OCI-LY3 (cell line): ENCODE measurements around the gene ENTREP1.

Source experiments
- H2AFZ ChIP-seq: fragments of 200-600, 300-600 bp; shearing (Covaris generic); 2 replicates; pipeline ENCODE4 v1.6.0; 2014; ENCODE audit warnings: antibody characterized with exemption, low read depth, low read length
- H3K27ac ChIP-seq: fragments of 200-600, 300-600 bp; sonication (generic); 2 replicates; pipeline ENCODE4 v1.5.1; 2014; ENCODE audit warnings: mild to moderate bottlenecking, low read length, moderate library complexity, mixed read lengths
- H3K27me3 ChIP-seq: fragments of 200-600, 300-600 bp; sonication (generic); 2 replicates; pipeline ENCODE4 v1.6.1; 2014; ENCODE audit warnings: low read depth, low read length, mixed read lengths
- H3K36me3 ChIP-seq: fragments of 200-600, 300-600 bp; sonication (generic); replicated peaks from 2 replicates; pipeline ENCODE3; 2014; ENCODE audit warnings: low read depth, low read length, mixed read lengths
- H3K4me1 ChIP-seq: fragments of 300-600, 200-600 bp; sonication (generic); 2 replicates; pipeline ENCODE4 v1.6.1; 2014; ENCODE audit warnings: low read length, mixed read lengths
- H3K4me2 ChIP-seq: fragments of 200-600, 300-600 bp; sonication (generic); 2 replicates; pipeline ENCODE4 v1.6.1; 2014; ENCODE audit warnings: low read length, mixed read lengths
- H3K4me3 ChIP-seq: fragments of 300-600, 200-600 bp; sonication (generic); 2 replicates; pipeline ENCODE4 v1.5.1; 2014; ENCODE audit warnings: antibody characterized with exemption, mild to moderate bottlenecking, low read length, moderate library complexity
- H3K79me2 ChIP-seq: fragments of 300-600, 200-600 bp; shearing (Covaris generic); 2 replicates; pipeline ENCODE4 v1.6.1; 2014; ENCODE audit warnings: mild to moderate bottlenecking, low read length, mixed read lengths
- H3K9ac ChIP-seq: fragments of 300-600, 200-600 bp; shearing (Covaris generic); 2 replicates; pipeline ENCODE4 v1.6.0; 2014; ENCODE audit warnings: mild to moderate bottlenecking, low read length, moderate library complexity
- H3K9me3 ChIP-seq: fragments of 200-600, 300-600 bp; shearing (Covaris generic); 2 replicates; pipeline ENCODE4 v1.6.1; 2014; ENCODE audit warnings: low read length, mixed read lengths; ENCODE audit not compliant: insufficient read depth
- H4K20me1 ChIP-seq: fragments of 200-600, 300-600 bp; sonication (generic); 2 replicates; pipeline ENCODE4 v1.6.1; 2016; ENCODE audit warnings: low read length, mixed read lengths; ENCODE audit not compliant: insufficient read depth
- CTCF ChIP-seq: fragments of 200-600, 300-600 bp; sonication (generic); IDR thresholded peaks from 2 replicates; pipeline ENCODE4 v1.5.1; 2014; ENCODE audit warnings: antibody characterized with exemption, low read length, low read depth
- EZH2phosphoT487 ChIP-seq: fragments of 200-600 bp; shearing (Covaris generic); IDR thresholded peaks from 2 replicates; pipeline ENCODE4 v1.6.1; 2018; ENCODE audit warnings: antibody characterized with exemption, mixed run types, low read depth

ENTREP1 gene

GRCh38 chr9:69351227-69351626, 26.2 kb downstream of the ENTREP1 start:
- no peak overlapping the region for H3K4me2 ChIP-seq

GRCh38 chr9:69355232-69355631, 30.2 kb downstream of the ENTREP1 start:
- Histone ChIP-seq H3K36me3 (no peaks in the 10 kb centered on the region), H3K4me3 (no peak overlapping the region), H3K27me3 (peaks cover 6% of the 10 kb centered on the region; the same call in 1 of the 2 replicates), H4K20me1 (no peaks in the 10 kb centered on the region), H3K4me2 (no peak overlapping the region), H2AFZ (no peak overlapping the region), H3K9ac (no peak overlapping the region), H3K79me2 (no peaks in the 10 kb centered on the region), H3K27ac (no peak overlapping the region), H3K9me3 (no peaks in the 10 kb centered on the region), H3K4me1 (no peaks in the 10 kb centered on the region)
- no peak for TF ChIP-seq EZH2phosphoT487
- TF ChIP-seq CTCF: no peak

More at GRCh38 chr9:69351227-69351626, 26.2 kb downstream of the ENTREP1 start:
- H4K20me1 ChIP-seq: no peaks in the 10 kb centered on the region
- H3K9me3 ChIP-seq: no peaks in the 10 kb centered on the region
- H3K4me1 ChIP-seq: no peaks in the 10 kb centered on the region
- H3K27me3 ChIP-seq: peaks cover 9% of the 10 kb centered on the region; the same call in 1 of the 2 replicates
- H3K27ac ChIP-seq: no peak overlapping the region
- no peak overlapping the region for H2AFZ ChIP-seq
- H3K9ac ChIP-seq: no peak overlapping the region
- H3K79me2 ChIP-seq: no peaks in the 10 kb centered on the region
- H3K36me3 ChIP-seq: no peaks in the 10 kb centered on the region
- no peak for TF ChIP-seq EZH2phosphoT487
- TF ChIP-seq CTCF: no peak
- no peak overlapping the region for H3K4me3 ChIP-seq

- H3K4me2 ChIP-seq: no peak overlapping the region
- no peaks in the 10 kb centered on the region for H3K4me1 ChIP-seq
- no peak overlapping the region for H2AFZ ChIP-seq
- no peak overlapping the region for H3K4me3 ChIP-seq
- peaks cover 10% of the 10 kb centered on the region; the same call in 1 of the 2 replicates for H3K27me3 ChIP-seq
- no peaks in the 10 kb centered on the region for H3K9me3 ChIP-seq
- H3K9ac ChIP-seq: no peak overlapping the region
- H3K27ac ChIP-seq: no peak overlapping the region
- TF ChIP-seq EZH2phosphoT487: no peak
- TF ChIP-seq CTCF: no peak
- no peaks in the 10 kb centered on the region for H3K79me2 ChIP-seq
- no peaks in the 10 kb centered on the region for H3K36me3 ChIP-seq
- H4K20me1 ChIP-seq: no peaks in the 10 kb centered on the region
These were observed 32.2 kb downstream of the ENTREP1 start for GRCh38 chr9:69357030-69357775.

- Histone ChIP-seq H4K20me1 (no peaks in the 10 kb centered on the region), H3K27ac (no peak overlapping the region), H2AFZ (no peak overlapping the region), H3K36me3 (no peaks in the 10 kb centered on the region), H3K9me3 (no peaks in the 10 kb centered on the region), H3K79me2 (no peaks in the 10 kb centered on the region), H3K27me3 (peaks cover 10% of the 10 kb centered on the region; the same call in 1 of the 2 replicates), H3K4me1 (no peaks in the 10 kb centered on the region), H3K4me2 (no peak overlapping the region), H3K4me3 (no peak overlapping the region), H3K9ac (no peak overlapping the region)
- TF ChIP-seq CTCF (no peak), EZH2phosphoT487 (no peak)
These were observed 32.8 kb downstream of the ENTREP1 start for GRCh38 chr9:69357821-69358220.
